HG03520 (cell line): ENCODE data around the gene PGBD5.
A peak's percentile ranks its signal among the peaks of the same experiment; 100 is the strongest.

ENCODE experiments used
- ATAC-seq: cut with Tn5 transposase; IDR thresholded peaks from one replicate; pipeline ENCODE4 v1.9.1; 2021; ENCODE audit warnings: mild to moderate bottlenecking, moderate library complexity; ENCODE audit not compliant: unreplicated experiment

PGBD5 gene

DNA sequence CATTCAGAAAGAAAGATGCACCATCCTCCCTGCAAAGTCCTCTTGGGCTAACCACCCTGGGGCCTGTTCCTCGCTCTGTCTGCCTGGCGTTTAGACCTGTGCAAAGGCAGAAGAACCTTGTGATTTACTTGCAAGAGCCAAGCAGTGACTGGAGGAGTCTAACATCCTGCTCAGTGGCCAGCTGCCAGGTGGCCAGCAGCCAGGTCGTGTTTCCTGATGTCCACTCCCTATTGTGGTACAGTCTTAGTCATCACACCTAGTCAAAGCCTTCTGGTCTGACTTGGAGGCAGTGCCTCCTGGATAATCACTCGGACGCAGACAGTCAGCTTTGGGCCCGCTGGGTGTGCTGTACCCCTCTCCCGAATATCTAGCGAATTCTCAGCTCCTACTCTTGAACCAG lies 118.1 kb downstream of the PGBD5 start:
- ATAC-seq, result no peak

DNA sequence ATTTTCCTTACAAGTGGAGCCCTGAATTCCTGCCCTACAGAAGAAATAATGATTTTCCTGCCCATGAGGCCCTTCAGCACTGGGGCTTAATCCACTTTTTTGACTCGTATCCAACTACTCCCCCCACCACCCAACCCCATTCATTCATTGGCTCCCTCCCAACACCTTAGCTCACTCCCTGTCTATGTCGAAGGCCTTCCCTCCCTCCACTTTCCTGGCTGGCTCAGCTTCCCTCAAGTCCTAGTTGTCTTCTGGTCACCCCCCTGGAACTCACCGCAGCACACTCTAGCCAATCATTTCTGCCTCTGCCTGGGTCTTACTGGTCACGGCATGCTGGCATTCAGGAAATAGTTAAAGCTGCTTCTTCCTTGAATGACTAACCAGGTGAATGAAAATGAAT lies 118.9 kb downstream of the PGBD5 start:
- no peak for ATAC-seq

DNA sequence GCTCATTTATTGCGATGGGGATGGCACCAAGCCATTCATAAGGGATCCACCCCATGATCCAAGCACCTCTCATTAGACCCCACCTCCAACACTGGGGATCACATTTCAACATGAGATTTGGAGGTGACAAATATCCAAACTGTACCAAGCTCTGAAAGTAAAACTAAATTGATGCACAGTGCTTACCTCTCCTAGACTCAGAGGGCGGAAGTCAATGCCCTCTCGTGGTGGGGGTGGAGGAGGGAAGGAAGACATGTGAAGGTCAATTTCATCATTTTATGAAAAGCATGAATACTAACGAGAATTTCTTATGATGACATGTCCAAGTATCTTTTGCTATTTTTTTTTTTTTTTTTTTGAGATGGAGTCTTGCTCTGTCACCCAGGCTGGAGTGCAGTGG lies 120.0 kb downstream of the PGBD5 start:
- ATAC-seq, result peak; percentile 79

DNA sequence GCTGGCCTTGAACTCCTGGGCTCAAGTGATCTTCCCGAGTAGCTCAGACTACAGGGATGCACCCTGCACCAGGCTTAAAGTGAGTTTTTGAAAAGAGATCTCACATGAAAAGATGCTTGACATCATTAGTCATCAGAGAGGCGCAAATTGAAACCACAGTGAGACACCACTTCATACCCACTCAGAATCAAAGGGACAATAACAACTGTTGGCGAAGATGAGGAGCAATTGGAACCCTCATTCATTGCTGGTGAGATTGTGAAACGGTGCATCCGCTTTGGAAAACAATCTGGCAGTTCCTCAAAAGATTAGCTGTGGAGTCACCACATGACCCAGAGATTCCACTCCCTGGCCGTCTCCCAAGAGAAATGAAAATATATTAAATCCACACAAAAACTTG lies 122.3 kb downstream of the PGBD5 start:
- no peak for ATAC-seq

DNA sequence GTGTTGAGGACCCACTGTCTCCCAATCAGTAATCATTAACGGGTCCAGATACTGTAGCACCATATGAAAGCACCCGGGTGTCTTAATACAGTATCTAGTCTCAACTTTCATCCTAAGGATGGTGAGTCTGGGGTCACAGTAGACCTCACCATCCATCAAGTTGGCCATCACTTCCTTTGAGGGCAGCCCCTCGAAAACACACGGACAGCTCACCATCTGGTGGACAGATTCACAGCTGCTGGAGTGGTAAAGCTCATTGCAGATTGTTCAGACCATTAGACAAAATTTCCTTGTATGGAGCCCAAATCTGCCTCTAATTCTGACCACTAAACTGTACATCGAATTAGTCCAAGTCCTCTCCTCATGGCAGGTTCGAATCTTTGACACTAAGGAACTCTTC lies 123.1 kb downstream of the PGBD5 start:
- ATAC-seq, result no peak

DNA sequence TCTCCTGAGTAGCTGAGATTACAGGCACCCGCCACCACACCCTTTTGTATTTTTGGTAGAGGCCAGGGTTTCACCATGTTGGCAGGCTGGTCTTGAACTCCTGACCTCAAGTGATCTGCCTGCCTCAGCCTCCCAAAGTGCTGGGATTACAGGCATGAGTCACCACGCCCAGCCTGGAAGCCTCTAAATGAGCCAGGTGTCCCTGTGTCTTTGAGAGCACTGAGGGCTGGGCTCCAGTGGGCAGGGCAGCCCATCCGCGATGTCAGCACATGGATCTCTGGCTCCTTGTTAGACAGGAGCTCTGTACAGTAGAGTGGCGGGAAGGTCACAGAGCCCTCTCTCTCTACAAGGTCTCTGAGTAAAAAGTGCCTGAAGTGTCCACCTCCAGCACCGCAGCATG lies 124.3 kb downstream of the PGBD5 start:
- ATAC-seq, result no peak

DNA sequence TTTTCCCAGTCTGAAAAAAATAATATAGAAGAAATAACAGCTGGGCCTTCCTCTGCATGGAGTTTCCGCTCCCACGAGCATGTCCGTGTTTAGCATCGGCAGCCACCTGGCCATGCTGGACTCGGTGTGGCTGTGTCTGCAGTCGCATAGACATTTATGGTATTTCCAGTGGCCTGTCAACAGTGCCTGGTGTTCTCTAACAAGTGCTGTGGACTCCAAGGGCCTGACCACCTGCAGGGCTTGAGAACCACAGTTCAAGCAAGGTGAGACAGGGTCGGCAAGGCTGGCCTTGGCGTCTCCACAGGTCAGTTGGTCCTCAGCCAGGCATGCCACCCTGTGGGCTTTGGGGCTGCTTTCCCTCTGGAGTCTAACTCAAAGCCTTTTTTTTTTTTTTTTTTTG lies 124.8 kb downstream of the PGBD5 start:
- no peak for ATAC-seq

DNA sequence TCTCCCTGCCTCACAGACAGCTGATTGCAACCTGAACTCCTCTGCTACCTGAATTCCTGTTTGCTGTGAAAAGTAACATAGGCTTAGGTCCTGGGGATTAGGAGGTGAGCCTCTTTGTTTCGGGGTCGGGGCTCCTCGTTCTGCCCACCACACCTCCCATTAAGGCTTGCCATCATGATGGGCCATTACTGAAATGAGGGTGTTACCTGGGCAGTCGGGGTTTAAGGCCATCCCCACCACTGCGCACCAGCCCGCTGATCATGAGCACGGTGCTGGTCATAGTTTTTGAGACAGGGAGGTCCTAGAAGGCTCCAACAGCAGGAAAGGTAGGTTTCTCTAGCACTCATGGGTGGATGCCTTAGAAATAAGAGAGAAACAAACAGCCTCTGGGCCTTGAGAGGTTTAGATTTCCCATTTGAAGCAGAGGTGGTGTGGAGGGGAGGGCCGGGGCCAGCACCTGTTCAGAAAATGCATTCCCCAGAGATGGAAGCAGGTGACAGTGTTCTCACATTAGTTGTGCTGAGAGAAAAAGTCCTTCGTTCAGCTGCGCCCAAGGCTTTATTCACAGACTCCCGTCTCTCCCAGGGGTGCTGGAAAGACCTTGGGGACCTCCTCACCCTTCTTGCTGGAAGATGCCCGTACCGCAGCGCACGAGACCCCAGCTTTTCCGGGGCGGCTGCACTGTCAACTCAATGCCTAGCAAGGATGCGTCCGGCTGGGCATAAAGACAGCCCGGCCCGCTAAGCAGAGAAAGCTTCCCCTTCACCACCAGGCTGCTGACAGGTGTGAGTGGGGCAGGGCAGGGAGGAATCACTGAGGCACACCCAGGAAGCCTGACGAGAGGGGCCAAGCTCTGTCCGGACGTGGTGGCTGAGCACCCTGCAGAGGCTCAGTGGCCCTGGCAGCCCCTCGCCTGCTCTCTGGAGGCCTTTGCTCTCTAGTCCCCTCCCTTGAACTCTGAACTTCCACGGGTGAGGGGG lies 125.5 kb downstream of the PGBD5 start:
- ATAC-seq, result no peak

DNA sequence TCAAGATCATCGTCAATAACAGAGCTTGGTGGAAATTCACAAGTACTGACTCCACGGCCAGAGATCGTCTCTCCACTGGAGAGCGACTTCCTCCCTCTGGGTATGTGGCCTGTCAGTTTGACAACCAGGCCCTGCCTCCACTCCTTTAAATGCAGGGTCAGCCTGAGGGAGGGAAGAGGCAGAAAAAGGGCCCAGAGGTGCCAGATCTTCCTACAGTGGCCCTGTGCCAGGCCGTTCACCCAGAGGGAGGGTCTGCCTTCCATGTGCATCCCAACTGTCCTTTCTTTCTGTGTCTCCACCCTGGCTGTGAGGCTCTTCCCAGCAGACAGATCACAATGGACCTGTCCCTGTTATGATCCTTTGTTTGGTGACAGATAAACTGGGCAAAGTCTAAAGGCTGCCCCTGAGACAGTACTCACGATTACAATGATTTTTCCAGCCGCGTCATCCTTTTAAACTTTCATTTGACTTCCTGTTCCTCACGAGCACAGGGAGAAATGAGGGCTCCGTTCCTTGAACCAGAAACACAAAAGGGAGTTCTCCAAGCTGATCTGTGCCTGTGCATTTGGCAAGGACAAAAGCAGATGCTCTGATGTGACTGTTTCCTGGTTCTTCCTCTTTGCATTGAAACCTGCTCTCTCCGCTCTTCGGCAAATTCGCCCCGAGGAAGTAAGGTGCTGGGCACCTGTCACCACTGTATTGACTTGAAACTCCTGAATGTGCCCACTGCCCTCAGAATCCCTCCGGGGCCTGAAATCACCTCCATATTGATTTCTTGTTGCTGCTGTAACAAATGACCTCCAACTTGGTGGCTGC lies 126.7 kb downstream of the PGBD5 start:
- no peak for ATAC-seq

DNA sequence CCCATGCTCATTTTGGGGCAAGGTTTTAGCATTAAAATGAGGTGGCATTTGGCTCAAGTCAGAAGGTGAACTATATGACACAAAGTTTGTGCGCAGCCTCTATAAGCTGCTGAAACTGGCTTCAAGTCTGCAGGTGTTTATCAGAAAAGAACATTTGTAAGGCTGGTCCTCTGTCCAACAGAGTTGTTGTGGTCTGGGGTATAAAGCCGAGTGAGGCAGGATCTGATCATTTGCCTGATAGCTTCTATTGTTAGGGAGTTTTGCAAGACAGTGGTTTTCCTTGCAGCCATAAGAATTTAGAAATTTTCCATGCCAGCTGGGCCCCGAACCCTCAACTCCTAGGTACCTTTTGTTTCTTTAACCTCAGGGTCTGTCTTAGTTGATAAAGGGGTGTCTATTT lies 130.8 kb downstream of the PGBD5 start:
- ATAC-seq, result no peak

DNA sequence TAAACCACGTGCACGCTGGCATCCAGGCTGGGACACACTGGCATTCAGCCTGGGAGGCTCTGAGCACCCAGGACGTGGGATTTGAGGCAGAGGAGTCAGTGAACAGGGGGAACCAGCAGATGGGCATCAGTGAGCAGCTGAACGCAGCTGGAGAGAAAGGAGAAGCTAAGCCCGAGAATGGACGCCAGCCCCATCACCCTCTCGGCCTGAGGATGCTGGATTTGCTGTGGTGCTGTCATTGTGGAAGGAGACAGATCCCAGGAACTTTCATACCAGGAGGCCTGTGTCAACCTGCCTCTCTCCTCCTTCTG lies 132.8 kb downstream of the PGBD5 start:
- no peak for ATAC-seq

DNA sequence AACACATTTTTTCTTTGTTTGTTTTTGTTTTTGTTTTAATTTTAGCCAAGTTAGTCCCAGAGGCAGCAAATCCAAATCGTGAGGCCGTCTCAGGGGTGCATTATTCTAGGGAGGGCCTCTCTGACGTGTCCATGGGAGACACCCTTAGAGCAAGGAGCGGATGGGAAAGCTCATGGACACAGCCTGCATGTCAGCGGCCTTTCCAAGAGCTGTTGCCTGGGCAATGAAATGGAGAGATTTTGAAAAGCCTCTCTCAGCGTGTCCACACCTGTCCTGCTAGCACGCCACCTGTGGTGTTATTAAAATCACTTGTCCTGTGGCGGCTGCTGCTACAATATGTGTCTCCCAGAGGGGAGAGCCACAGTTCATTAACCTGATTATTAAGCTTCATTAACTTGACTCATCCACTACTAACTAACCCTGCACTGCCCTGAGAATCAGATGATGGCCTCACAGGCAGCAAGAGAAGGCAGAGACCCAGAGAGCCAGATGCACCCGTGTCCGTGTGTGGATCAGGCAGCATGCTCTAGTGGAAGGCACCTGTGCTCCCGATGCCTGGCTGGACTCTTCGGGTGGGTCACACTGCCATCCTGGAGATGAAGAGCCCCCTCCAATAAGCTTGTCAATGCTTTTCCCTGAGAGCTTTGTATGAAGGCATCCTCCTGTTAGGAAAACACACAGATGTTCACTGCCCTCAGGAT lies 133.3 kb downstream of the PGBD5 start:
- no peak for ATAC-seq

DNA sequence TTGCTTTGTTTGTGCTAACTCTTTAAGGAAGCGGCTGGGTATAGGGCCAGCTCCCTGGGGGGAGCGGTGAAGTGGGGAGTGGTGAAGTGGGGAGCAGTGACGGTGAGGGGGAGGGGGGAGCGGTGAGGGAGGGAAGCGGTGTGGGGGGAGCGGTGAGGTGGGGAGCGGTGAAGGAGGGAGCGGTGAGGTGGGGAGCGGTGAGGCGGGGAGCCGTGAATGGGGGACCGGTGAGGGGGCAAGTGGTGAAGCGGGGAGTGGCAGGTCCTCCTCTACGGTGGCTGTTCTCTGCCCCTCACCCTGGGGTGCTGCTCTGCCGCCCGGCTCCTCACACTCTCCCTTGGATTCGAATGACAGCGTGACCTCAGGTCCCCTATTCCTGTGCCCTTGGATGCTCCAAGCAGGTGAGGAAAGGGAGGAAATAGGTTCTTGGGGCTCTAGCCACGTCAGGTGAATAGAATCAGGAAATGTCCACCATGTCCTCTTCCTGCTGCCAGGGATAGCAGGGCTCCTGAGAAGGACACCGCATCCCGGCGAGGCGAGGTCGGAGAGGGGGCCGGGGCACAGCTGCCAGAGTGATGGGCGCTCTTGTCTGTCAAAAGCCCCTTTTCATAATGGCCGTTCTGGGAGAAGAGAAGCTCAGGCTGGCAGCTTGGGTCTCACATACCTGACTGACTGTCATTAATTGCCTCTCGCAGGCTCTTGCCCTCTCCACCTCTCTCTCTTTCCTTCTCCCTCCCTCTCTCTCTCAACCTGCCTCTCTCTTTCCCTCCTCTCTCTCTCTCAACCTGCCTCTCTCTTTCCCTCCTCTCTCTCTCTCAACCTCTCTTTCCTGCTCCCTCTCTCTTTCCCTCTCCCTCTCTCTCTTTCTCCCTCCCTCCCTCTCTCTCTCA lies 134.2 kb downstream of the PGBD5 start:
- no peak for ATAC-seq

DNA sequence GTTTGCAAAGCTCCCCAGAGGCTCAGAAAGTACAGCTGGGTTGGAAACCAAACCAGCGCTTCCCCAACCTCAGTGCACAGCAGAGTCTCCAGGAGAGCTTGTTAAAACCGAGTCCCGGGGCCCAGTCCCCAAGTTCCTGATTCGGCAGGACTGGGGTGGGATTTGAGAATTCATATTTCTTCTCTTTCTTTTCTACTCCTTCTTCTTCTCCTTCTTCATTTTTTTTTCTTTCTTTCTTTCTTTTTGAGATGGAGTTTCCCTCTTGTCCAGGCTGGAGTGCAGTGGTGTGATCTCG lies 136.8 kb downstream of the PGBD5 start:
- ATAC-seq, result no peak

DNA sequence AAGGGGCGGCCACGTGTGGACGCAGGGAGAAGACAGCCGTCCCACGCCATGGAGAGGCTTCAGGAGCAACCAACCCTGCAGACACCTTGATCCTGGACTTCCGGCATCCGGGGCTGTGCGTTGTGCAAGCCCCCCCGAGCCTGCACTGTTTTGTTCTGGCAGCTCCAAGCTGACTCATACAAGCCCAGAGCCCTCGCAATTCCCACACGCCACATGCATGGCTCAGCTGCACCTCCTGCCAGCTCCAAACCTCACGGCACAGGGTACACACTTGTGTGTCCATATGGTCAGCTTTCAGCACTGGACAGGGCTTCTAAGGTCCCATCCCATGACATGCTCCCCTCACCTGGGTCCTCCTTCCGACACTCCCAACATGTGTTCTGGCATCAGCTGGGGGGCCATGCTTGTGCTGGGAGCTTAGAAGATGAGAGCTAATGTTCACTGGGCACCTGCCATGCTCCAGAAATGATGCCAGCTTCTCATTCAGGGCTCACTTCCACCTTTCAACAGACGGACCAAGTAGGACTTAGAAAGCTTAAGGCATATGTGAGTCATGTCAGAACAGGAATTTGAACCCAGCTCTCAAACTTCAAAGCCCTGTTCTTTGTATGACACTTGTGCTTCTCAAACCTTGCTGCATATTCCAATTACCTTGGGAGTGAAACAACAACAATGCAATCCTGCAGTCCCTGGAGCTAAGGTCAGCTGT lies 137.3 kb downstream of the PGBD5 start:
- no peak for ATAC-seq

DNA sequence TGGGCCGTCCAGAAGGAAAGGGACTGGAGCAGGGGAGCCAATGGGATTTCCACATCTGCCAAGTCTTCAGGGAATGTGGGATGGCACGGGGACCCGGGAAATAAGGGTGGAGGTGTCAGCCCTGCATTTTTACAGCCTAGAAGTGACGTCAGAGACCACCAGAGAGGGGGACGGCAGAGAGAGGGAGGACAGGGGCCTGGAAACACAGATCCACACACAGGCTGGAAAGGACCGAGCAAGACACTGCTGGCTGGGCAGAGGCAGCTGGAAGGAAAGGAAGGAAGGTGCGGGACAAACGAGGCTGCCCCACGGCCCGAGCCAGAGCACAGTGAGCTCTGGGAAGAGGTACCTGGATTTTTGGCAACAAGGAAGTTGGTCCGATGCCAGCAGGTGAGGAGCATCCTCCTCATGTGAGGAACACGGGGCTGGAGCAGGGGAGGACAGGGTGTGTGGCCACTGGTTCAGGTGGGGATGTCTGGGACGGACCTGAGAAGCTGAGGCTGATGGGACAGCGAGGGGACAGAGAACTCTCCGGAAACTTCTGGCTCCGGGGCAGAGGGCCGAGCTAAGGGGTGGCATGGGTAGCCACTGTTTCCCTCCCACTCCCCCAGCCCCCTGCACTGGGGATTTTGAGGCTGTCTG lies 138.3 kb downstream of the PGBD5 start:
- no peak for ATAC-seq

DNA sequence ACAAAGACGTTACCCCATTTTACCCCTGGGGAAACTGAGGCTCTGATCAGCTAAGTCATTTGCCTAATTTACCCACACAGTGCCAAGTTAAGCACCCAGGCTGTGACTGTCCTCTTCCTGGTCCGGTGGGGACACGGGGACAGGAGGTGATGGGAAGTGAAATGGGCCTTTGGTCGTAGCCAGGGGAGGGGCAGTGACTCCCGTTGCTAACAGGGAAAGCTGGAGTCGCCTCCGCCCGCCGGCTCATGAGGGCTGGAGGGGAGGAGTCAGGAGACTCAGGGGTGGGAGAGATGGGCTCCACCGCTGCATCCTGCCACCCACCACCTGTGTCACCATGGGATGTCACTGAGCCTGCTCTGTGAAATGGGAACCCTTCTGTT lies 139.3 kb downstream of the PGBD5 start:
- ATAC-seq, result no peak

DNA sequence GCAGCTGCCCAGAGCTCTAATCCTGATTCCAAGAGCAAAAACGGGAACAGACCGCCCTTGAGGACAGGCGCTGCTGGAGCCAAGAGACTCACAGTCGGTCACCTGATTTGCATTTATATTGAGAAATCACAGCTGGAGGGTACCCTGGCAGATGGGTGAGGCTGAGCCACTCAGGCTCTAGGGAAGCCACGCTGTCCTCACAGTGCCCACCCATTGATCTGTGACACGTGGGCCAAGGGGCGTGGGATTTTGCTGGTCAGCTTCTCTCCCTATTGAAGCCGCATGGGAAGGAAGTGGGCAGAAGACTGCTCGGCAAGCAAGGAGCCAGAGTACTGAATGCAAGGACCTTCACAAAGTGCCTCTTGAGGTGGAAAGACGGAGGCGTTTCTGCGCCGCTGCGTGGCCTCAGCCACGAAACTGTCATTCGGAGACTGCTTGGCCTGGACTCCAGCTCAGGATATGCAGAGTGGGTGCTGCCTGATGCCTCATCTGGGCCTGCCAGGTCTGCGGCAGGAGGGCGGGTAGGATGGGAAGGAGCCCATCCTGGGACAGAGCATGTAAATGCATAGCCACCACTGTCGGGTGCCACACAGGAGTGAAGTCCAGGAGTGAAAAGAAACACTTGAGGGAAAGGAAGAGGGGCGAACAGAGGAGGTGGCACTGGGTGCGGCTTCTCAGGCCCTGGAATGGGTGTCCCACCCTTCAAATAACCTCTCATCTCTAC lies 139.8 kb downstream of the PGBD5 start:
- ATAC-seq, result no peak

DNA sequence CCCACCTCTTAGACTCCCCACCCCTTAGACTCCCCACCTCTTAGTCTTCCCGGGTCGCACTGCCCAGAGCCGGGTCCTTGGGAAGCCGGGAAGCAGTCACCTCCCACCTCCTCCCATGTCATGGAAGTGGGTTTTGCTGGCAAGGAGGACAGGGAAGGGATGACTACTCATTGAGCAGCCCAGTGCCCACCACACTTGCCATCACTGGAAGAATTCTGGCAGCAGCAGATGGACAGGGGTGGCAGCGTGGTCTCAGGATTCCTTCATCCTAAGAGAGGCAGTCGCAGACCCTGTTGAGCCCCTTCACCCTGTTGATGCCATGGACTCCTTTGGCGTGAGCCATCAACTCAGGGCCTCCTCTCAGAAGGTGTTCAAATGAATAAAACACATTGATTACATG lies 140.8 kb downstream of the PGBD5 start:
- ATAC-seq, result no peak
